Body of pancreas (tissue), 4 donors: Measurements from ENCODE around the gene KLHDC7B.

ENCODE experiments used
- CTCF ChIP-seq, 7 experiments: fragments of 450-650 bp in 4 of 7; fragments of 200-600 bp in 3 of 7; sonication (generic) in 3 of 7; IDR thresholded peaks; one replicate each; pipeline ENCODE4 v1.5.1; 2016 to 2019; ENCODE audit warnings: antibody characterized with exemption in 7 of 7
- POLR2A ChIP-seq, 3 donors: fragments of 450-650 bp; IDR thresholded peaks; one replicate each; pipeline ENCODE4 v1.6.1; 2016; ENCODE audit warnings: antibody characterized with exemption in 3 of 3, mild to moderate bottlenecking in 2 of 3

- no peak for TF ChIP-seq CTCF (IDR thresholded peaks at IDR 0.05)
- TF ChIP-seq POLR2A (IDR thresholded peaks at IDR 0.05) = no peak
Observed at GRCh38 chr22:50572965-50573364, 27.3 kb downstream of the KLHDC7B start.
